Measurements from ENCODE around the gene PAPLN.

The PAPLN gene

DNA sequence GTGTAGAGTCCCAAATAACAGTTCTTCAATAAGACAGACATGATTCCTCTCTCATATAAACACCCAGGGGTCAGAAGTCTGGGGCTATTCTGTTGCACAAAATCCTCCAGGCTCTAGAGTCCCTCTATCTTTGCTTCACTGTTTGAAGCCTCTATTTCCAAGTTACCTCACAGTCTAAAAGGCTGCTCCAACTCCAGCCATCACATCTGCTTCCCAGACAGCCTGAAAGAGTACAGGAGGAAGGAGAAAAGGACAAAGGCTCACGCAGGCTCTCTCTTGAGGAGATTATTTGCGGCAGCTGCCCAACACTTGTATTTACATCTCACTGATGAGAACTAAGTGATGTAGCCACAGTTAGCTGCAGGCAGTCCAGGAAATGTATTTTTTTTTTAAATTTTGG is 6.4 kb downstream of the PAPLN start:
- no peak for DNase-seq (ENCODE audit: low read depth in 1 of 2, low spot score in 1 of 2)

GRCh38 chr14:73244541-73245290 is 7.4 kb downstream of the PAPLN start:
- DNase-seq (ENCODE audit: low read depth in 1 of 2, low spot score in 1 of 2): no peak

- DNase-seq (ENCODE audit: low read depth in 1 of 2, low spot score in 1 of 2): peak in 1 of 2 donors; percentile 30
Observed at GRCh38 chr14:73245480-73246325, 8.4 kb downstream of the PAPLN start.

- DNase-seq (ENCODE audit: low read depth in 1 of 2, low spot score in 1 of 2): no peak
Observed at GRCh38 chr14:73246387-73247150, 9.3 kb downstream of the PAPLN start.

DNA sequence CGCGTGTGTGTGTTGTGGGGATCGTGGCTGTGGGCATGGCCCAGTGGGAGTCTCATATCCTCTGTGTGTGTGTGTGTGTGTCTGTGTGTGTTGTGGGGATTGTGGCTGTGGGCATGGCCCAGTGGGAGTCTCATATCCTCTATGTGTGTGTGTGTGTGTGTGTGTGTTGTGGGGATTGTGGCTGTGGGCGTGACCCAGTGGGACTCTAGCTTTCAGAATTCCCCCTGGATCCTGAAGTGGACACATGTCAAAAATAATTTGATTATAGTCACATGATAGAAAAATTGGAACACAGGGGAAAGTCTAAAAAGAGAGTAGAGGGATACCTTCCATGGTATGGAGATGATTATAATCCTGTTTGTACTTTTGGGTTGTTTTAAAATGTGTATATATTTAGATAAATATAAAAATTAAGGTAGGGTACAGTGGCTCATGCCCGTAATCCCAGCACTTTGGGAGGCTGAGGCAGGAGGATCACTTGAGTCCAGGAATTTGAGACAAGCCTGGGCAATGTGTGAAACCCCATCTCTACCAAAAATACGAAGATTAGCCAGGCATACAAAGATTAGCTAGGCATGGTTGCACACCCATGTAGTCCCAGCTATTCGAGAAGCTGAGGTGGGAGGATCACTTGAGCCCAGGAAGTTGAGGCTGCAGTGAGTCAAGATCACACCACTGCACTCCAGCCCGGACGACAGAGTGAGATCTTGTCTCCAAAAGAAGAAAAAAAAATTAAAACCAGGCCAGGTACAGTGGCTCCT is 11.0 kb downstream of the PAPLN start:
- no peak for DNase-seq (ENCODE audit: low read depth in 1 of 2, low spot score in 1 of 2)

- no peak for DNase-seq (ENCODE audit: low read depth in 1 of 2, low spot score in 1 of 2)
Observed at GRCh38 chr14:73249108-73249507, 11.8 kb downstream of the PAPLN start.

DNA sequence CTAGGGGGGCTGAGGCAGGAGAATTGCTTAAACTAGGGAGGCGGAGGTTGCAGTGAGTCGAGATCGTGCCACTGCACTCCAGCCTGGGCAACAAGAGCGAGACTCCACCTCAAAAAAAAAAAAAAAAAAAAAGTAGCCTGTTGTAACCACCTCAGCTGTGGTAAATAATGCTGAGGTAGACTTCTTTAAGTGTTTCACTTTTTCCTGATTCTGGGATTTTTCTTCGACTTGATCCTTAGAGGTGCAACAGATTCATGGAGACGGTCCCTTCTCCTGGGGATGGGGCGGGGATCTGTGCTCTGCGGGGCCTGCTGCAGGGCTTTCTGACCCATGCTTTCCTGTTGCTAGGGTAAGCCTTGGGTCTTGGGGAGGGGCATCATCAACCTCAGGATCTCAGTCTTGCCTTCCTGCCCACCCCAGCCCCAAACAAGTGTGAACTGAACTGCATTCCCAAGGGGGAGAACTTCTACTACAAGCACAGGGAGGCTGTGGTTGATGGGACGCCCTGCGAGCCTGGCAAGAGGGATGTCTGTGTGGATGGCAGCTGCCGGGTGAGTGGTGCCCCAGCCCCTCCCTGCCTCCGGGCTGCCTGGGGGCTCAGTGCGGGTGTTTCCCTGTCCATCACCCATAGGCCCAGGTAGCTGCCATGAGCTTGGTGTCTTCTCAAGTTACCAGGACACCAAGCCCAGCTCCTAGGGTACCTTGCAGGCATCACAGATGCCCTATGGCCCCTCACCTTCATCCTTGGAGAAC is 12.4 kb downstream of the PAPLN start:
- no peak for DNase-seq (ENCODE audit: low read depth in 1 of 2, low spot score in 1 of 2)

- DNase-seq (ENCODE audit: low read depth in 1 of 2, low spot score in 1 of 2): no peak
Observed at GRCh38 chr14:73250317-73250713, 13.0 kb downstream of the PAPLN start.

GRCh38 chr14:73250781-73251500 is 13.6 kb downstream of the PAPLN start:
- no peak for DNase-seq (ENCODE audit: low read depth in 1 of 2, low spot score in 1 of 2)

- DNase-seq (ENCODE audit: low read depth in 1 of 2, low spot score in 1 of 2): no peak
Observed at GRCh38 chr14:73251516-73252215, 14.4 kb downstream of the PAPLN start.

DNA sequence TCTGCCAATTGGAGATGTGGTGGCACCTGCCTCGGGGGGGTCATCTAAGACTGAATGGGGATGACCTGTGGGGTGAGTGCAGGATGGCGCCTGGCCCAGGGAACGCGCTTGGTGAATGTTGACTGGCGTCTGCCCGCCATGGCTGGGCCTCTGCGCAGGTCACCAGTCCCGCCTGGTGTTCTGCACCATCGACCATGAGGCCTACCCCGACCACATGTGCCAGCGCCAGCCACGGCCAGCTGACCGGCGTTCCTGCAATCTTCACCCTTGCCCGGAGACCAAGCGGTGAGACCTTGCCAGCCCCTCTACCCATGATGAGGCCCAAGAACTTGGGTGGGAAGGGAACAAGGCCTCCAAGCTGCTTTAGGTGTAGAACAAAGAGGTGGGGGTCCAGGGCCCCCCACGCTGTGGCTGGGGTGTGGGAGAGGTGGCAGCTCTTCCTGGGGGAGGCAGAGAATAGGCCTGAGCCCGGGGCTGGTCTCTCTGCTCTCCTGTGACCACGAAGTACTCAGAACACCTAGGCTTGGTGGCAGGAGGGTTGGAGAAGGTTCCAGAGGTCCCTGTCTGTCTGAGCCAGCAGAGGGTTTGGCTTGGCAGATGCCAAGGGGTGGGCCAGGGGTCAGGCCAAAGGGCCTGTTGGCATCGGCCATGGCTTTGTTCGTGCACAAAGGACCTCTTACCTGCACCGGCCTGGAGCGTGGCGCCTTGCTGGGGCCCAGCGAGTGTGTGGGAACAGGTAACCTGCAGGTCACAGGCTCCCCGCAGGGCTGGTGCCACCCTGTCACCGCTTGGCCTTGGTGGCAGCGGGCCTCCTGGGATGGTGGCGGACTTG is 15.4 kb downstream of the PAPLN start:
- no peak for DNase-seq (ENCODE audit: low read depth in 1 of 2, low spot score in 1 of 2)

DNA sequence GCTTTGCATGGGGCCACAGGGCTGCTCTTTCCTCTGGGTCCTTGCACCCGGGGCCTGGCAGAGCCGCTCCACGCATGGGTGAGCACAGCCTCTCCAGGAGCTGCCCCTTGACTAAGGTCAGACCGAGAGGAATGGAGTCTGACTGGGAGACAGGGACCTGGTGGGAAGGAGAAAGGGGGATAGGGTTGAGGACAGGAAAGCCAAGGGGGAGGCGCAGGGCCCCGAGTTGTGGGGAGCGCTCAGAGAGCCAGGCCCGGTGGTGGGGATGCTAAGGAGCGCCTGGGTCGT is 16.0 kb downstream of the PAPLN start:
- no peak for DNase-seq (ENCODE audit: low read depth in 1 of 2, low spot score in 1 of 2)

GRCh38 chr14:73253721-73254120 is 16.4 kb downstream of the PAPLN start:
- DNase-seq (ENCODE audit: low read depth in 1 of 2, low spot score in 1 of 2): no peak

- no peak for DNase-seq (ENCODE audit: low read depth in 1 of 2, low spot score in 1 of 2)
Observed at GRCh38 chr14:73254247-73255004, 17.1 kb downstream of the PAPLN start.

DNA sequence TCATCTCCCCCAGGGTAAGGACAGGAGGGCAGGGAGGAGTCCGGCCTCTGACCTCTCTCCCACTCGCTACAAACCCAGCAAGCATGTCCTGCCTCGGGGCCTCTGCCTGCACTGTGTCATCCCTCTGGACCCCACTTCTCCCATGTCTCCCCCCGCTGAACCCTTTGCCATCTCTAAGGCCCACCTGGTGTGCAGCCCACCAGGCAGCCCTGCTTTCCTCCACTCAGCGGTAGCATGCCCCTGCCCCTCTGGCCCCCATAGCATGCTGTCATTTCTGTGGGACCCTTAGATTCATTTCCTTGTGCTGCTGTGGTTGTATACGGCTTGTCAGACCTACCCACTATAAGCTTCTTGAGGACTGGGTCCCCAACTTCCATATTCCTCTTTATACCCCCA is 17.7 kb downstream of the PAPLN start:
- DNase-seq (ENCODE audit: low read depth in 1 of 2, low spot score in 1 of 2): no peak

- no peak for DNase-seq (ENCODE audit: low read depth in 1 of 2, low spot score in 1 of 2)
Observed at GRCh38 chr14:73255693-73256225, 18.5 kb downstream of the PAPLN start.

GRCh38 chr14:73258076-73258475 is 20.8 kb downstream of the PAPLN start:
- DNase-seq (ENCODE audit: low read depth in 1 of 2, low spot score in 1 of 2): no peak
